ENCODE measurements around the gene ABCG2.

DNA sequence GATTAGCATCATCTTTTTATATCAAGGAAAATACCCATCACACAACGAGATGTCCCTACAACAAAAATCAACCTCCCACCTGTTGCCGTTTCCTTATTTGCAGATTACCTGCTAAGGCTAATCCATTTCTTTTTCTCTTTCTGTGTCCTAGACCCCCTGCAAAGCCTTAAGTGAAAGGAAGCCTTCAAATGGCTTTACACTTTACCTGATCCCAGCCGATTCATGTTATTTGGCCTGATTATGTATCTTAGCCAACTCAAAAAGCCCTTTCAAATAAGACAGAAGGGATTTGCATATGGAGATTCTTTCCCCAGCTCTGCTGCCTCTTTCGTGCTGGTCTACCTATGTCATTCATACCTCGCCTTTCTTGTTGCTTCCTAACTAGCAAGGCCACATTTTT lies 14.4 kb downstream of the ABCG2 start:
- TF ChIP-seq, protein P1, sequence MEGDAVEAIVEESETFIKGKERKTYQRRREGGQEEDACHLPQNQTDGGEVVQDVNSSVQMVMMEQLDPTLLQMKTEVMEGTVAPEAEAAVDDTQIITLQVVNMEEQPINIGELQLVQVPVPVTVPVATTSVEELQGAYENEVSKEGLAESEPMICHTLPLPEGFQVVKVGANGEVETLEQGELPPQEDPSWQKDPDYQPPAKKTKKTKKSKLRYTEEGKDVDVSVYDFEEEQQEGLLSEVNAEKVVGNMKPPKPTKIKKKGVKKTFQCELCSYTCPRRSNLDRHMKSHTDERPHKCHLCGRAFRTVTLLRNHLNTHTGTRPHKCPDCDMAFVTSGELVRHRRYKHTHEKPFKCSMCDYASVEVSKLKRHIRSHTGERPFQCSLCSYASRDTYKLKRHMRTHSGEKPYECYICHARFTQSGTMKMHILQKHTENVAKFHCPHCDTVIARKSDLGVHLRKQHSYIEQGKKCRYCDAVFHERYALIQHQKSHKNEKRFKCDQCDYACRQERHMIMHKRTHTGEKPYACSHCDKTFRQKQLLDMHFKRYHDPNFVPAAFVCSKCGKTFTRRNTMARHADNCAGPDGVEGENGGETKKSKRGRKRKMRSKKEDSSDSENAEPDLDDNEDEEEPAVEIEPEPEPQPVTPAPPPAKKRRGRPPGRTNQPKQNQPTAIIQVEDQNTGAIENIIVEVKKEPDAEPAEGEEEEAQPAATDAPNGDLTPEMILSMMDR (IDR thresholded peaks at IDR 0.05) = no peak
- TF ChIP-seq POLR2A (IDR thresholded peaks at IDR 0.05) = no peak

All from heart left ventricle (tissue), 13 donors.